Medulla oblongata (tissue), 1 donor: ENCODE measurements around the gene SCN3B.
"Not testable (repeated sequence)": the region's sequence is repeated elsewhere in the genome, so short reads cannot be mapped to it uniquely, and the experiment has no call there.

Experiments
- DNase-seq: peaks from one replicate; pipeline ENCODE4 v3.0.0-alpha.2; 2015; ENCODE audit errors: extremely low spot score

The SCN3B gene, protein sequence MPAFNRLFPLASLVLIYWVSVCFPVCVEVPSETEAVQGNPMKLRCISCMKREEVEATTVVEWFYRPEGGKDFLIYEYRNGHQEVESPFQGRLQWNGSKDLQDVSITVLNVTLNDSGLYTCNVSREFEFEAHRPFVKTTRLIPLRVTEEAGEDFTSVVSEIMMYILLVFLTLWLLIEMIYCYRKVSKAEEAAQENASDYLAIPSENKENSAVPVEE

DNA sequence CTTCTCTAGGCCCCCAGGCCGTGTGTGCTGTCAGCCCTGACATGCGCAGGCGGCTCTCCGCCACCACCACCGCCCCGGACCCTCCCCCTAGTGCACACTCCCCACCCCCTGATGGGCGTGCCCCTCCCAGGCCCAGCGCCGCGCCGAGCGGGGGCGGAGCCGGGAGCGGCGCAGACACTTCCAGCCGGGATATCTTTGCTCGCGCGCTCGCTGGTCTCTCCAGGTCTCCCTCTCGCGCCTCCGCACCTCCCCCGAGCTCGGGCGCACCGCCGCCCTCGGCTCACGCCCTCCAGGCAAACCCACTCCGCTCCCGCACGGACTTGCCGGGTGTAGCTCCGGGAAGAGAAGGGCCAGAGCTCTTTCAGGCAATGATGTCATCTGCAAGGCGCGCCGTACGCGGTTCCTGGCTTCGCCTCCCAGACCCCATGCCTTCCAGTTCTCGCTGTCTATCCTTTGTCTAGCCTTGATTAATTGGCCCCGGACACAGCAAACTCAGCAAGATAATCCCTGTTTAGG is at the start of gene SCN3B:
Gene SCN3B (minus strand): TSS at position 59 of the 516 bp plus-strand sequence. CDS start 823 bp downstream, outside the sequence.
- DNase-seq = peak; percentile 27

DNA sequence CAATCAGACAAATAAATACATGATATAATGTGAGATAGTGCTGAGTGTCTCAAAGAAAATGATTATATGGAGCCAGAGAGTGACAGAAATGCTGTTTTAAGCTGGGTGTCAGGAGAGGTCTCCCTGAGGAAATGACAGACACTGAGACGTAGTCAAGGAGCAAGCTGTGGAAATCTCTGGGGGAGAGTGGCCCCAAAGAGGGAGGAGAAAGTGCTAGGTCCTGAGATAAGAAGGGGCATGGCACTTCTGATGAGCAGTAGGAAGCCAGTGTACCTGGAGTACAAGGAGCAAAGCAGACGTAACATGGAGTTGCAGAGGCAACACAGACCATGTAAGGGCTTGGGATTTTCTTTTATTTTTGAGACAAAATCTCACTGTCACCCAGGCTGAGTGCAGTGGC is 48.3 kb upstream of the SCN3B start:
- no peak for DNase-seq

DNA sequence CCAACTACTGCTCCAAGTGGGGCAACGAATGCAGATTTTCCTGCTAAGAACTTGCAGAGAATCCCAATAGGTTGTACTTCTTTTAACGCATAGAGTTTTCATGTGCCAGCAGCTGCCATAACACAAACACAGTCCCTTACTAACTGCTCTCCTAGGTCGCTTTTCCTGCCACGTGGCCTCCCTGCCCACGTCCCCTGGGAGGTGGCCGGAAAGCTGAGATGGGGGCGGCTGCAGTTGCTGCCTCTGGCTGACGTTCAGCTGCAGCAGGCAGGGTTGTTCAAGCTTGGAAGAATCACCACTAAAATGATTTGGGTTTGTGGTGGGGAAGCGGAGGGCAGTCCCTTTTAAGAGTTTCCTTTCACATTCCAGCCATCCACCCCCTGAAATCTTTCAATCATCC is 47.7 kb upstream of the SCN3B start:
- DNase-seq = no peak

DNA sequence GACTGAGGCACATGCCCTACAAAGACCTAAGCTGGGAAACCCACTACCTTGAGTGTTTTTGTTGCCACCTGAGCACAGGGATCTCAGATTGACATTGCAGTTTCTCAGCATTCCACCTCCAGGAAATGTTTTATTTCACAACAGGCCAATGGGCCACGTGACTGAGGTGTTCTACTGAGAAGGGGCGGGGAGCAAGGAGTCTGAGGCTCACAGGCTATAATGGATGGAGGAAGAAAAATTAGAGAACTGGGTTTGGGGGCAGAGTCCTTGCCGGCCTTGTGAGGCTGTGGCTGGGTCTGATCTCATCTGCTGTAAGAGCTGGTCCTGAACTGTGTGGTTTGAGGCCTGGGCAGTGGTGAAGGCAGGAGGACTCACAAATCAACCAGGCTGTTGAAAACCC is 46.3 kb upstream of the SCN3B start:
- DNase-seq = no peak

DNA sequence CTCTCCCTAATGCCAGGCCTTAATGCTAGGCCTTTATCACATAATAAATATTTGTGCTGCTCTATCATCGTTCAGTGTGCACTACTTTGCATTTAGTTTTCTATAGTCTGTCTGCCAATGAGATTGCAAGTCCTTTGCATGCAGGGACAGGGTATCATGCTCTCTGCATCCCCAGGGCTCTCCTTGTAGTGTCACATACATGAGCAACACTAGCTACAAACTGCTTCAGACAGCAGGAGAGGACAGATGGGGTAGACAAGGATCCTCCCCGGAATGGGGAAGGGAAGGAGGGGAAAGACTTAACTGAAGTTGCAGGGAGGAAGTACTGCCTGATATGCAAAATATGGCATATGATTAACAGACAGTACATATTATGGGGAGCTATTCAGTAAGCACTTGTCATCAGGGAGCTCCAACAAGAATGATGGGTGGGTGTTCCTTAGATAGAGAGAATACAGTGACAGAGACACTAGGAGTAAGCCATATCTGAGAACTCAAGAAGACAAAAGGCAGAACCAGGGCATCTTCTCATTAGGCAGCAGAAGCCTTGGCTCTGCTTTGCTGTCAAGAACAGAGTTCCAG is 44.2 kb upstream of the SCN3B start:
- DNase-seq = no peak

DNA sequence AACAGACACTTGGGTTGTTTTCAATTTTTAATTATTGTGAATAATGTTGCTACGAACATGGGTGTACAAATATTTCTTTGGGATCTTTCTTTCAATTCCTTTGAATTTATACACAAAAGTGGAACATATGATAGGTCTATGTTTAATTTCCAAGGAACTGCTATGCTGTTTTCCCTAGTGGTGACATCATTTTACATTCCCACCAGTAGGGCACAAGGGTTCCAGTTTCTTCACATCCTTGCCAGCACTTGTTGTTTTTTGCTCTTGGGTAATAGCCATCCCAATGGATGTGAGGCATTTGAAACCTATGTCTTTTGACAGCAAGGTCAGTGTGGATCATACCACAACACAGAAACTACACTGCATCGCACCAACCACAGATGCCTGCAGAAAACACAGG is 41.8 kb upstream of the SCN3B start:
- no peak for DNase-seq

DNA sequence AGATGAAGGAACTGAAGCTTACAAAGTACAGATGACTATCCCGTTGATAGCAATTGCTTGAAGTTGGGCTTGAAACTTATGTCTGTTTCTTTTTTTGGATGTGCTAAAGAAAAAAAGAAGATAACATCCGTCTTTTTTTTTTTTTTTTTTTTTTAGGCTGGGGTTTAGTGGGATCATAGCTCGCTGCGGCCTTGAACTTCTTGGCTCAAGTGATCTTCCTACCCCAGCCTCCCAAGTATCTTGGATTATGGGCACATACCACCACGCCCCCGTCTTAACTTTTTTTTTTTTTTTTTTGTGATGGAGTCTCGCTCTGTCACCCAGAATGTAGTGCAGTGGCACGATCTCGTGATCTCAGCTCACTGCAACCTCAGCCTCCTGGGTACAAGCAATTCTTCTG is 40.8 kb upstream of the SCN3B start:
- DNase-seq = no peak

DNA sequence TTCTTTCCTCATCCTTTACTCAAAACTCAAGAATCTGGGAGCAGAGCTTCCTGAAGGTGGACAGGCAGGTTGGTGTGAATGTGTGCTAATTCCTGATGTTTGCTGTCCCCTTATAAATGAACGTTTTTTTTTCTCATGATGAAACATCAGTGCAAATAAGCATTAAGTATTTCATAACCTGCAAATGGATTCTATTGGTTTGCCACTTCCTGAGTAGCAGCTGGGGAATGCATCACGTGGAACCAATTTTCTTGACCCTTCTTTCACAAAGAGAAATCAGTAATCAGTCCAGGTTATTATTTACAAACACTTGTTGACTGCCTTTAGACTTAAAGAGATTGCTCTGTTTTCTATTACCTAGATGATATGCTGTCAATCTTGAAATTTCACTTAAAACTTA is 40.1 kb upstream of the SCN3B start:
- no peak for DNase-seq

DNA sequence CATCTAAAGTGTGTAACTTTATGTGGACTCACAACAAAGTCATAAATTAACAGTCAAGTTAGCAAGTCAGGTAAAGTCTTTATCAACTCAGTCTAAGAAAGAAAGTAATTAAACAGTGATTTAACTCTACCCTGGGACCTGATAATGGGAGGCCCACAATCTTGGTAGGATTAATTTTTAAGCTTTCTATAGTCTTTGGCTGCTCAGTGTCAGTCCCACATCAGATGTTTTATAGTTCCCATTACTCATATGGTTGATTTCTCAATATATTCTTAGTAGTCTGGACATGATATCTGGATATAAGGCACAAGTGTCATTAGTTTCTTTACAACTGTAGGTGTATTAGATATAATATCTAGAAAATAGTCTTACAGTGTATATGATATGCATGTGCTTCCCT is 38.5 kb upstream of the SCN3B start:
- no peak for DNase-seq

DNA sequence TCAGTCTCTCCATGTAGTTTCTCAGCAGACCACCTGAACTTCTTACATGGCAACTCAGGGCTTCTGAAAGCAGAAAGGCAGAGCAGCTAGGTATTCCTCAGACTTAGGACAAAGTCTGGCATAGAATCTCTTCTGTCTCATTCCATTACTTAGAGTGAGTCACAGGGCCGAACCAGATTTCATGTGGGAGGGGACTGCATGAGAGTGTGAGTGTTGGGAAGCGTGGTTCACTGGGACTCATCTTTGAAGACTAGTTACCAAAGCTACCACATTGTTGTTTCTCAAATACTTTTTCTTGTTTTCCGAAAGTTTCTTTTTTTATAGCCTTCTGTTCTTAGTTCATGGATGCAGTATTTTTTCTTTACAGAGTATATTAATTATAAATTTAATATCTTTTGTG is 36.1 kb upstream of the SCN3B start:
- no peak for DNase-seq

DNA sequence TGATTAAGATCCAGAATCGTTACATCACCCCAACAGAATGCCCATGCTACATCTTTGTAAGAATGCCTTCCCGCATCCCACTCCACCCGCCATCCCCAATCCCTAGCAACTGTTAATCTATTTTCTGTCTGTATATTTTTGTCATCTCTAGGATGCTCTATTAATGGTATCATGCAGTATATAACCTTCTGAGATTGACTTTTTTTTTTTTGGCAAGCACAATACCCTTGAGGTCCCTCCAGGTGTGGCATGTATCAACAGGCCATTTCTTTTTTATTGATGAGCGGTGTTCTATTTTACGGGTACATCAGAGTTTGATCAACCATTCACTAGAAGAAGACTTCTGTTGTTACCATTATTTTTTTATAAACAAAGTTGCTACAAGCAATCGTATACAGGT is 30.2 kb upstream of the SCN3B start:
- no peak for DNase-seq

DNA sequence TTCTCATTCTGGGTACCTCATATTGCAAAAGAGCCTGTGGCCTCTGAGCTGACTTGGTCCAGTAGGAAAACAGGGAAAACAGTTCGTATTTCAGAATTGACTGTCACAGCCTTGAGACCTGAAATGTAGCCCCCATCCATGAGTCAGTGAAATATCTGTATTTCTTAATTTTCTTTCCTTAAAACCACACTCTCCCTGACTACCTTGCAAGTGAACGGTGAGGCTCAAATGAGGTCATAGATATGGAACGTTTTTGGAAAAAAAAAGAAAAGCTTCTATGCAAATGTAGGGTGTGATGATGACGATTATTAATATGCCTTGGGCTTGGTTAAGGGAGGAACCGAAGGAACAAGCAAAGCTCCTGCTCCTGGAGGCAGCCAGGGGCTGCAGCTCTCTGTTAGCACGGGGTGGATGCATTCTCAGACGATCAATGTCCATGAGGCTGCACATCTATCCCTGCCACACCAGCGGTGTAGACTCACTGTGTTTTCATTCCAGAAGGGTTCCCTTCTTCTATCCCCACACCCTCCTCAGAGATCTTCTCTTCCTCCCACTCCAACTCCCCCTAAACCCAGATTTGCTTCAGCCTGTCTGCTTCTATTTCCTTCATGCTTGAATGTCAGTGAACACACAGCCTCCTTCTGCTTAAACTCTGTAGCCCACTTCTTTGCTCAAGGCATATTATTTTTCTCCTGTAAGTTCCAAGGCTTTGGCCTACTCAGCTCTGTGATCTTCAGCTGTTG is 29.2 kb upstream of the SCN3B start:
- DNase-seq = no peak

DNA sequence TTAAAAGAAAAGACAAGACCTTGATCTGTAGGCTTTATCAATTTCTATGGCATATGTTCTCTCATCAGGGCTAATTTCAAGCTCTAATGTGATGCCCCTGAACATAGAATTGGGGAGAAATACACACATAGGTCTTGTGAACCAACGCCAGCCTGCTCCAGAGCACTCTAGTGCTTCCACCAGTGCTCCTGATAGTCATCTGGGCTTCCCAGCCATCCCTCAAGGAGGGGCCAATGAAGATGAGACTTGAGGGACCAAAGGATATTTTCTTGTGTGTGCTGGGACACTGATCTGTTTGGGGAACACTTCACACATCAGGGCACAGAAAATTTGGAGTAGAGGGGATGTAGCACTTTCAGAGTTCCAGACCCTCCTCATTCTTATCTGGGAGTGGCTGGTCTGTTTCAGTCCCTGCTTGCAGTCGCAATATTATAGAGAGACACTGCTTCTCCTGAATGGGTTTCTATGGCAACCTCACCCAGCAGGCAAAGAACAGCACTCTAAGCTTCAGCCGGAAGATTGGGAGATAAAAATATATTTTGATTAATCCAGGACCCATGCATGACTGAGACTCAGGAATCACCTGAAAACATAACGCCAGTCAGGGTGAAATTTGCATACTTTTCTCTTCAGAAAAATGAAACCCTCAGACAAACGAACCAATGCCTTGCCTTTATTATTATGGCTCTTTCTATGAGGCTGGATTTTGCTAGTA is 28.4 kb upstream of the SCN3B start:
- no peak for DNase-seq

DNA sequence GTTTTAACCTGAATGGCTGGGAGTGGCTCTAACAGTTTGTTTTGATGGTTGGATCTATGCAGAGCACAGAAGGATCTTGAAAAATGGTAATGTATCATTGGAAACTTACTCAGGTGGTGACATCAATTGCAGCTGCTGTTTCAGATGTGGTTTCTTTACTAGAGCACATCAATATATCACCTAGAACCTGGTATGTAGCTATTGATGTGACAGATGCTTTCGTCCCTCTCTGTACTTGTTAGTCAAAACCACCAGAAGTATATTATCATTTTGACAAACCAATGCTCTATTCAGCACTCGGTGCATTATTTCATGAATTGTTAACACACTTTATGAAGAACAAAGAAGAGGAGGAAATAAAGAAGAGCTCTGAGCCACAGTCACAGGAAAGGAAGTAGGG is 26.6 kb upstream of the SCN3B start:
- no peak for DNase-seq

DNA sequence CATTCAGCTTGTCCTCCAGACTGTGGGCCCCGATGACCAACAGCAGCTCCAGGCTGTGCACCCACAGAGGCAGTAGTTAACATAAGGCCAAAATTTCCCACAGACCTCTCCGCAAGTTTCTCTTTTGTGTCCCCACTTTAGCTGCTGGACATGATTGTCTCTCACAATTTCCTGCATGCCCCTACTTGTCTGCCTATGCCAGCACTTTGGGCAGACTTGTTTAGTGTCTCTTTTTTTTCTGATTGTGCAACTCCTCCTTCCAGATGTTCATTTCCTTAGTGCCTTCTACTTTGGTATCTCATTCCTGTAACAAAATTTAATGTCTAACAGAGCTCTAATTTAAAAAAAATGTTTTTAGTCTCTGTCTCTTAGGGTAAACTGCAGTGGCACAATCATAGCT is 23.8 kb upstream of the SCN3B start:
- no peak for DNase-seq

DNA sequence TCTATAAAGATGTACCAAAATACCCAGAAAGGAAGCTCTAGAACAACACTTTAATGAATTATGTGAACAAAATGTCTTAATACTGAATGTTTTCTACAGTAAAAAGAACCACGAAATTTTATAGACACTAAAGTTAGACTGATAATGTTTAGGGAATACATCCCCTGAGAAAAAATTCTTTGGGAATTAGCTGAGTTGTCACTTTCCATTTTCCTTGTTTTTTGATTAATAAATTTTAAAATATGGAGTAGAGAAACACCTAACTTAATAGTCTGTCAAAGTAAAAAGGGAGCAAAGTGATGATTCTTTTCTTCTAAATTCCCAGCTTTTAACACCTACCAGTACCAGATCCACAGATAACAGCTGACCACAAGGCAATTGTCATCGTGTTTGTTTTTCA is 23.1 kb upstream of the SCN3B start:
- no peak for DNase-seq

DNA sequence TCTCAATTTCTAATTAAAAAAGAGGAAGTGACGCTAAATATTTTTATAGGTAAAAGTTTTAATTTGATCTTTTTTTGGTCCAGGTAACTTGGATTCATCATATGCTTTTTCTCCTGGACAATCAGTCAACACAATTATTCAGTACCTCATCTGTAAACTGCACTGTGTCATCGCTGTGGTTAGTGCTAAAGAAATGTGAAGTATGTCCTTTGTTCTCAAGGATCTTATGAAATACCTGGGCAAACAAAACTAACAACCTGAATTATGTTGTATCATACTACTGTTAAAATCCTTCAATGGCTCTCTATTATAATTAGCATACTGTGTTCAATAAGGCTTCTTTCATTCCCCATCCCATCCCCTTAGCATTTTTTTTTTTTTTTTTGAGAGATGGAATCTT is 19.9 kb upstream of the SCN3B start:
- DNase-seq = no peak

DNA sequence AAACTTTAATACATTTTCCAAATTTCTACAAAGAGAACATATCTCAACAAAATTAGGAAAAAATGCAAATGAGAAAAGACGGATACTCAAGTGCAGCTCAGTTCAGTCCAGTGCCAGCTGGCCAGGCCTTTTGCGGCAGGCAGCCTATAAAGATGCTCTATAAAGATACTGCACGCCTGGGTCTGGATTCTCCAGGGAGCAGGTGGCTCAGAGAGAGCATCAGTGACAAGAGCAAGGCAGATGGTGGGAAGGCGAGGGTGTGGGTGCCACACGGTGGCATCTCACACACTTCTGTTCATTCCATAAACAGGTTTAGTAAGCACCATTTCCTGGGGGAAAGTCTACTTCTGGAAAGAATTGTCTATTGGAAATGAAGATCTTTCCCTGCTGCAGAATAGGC is 18.1 kb upstream of the SCN3B start:
- no peak for DNase-seq

DNA sequence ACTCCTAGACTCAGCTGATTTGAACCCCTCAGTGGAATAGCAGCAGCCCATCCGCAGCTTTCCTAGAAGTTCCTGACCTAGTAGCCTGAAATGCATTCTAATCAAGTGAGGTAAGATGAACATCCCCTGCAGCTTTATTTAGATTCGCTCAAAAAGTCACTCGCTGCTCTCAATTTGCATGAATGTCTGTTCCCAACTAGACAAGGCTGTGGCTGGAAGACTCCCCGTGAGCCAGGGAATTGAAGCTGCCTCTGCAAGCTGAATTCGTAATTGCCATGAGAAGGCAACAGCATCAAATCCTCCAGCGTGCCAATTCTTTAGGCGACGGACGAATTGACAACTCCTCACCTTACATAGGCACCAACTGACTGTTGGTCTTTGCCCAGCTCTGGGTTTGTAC is 17.1 kb upstream of the SCN3B start:
- DNase-seq = no peak

DNA sequence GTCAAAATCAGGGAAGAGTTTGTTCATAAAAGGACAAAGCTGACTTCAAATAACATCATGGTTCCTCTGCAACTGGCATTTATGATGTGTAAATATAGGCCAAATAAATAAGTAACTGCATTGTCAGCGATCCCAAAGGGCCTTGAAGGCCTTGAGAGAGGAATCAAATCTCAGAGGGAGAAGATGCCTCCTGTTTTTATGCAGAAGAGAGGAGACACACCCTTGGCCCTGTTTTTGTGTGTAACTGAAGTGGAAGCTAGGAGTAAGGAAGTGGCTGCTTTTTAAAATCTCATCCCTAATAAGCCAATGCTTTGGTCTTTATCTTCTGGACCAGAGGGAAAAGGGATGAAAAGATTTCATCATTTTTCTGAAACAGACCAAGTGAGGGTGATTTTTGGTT is 15.7 kb upstream of the SCN3B start:
- no peak for DNase-seq

DNA sequence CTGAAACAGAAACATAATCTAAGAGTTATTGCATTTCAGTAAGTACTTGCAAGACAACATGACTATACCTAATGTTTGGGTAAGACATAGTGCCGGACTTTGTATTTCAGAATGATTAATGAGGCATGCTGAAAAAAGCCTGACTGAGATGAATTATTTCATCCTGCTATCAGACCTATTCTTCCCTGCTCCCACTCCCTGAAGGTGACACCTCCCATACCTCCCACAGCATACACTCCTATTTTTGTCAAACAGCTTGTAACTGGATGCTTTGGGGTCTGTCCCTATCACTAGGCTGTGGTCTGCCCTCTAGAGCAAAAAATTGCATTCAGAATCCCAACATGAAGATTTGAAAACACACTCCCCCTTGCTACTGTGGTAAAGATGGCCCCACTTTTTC is 10.9 kb upstream of the SCN3B start:
- no peak for DNase-seq

DNA sequence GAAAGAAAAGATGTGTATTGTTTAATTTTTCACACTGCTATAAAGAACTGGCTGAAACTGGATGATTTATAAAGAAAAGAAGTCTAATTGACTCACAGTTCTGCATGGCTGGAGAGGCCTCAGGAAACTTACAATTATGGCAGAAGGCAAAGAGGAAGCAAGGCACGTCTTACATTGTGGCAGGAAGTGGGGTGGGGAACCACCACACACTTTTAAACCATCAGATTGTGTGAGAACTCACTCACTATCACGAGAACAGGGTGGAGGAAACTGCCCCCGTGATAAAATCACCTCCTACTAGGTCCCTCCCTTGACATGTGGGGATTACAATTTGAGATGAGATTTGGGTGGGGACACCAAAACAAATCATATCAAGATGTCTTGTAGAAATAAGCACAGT is 5.5 kb upstream of the SCN3B start:
- DNase-seq = not testable (repeated sequence)

DNA sequence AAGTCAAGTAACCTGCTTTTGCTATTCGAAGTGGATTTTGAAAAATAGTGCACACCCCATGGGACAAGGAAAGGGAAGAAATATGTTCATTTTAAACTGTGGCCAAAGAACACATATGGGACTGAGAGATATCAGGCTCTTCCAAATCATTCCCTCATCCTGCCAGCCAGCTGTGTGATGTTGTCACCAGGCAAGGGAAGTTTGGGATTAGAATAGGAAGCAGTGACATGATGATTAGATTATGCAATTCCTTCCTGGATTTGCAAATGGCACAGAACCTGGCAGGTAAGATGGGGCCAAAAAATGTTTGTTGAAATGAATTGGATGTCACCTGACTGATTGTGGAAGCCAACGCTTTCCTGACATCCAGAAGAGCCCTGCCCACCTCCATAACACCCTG is 4.9 kb upstream of the SCN3B start:
- DNase-seq = no peak
